Loucy (cell line): Measurements from ENCODE around the gene BCAS4.
"Not testable (repeated sequence)": the region's sequence is repeated elsewhere in the genome, so short reads cannot be mapped to it uniquely, and the experiment has no call there.

Source experiments
- H2AFZ ChIP-seq: fragments of 200-600 bp; sonication (generic); 2 replicates; pipeline ENCODE4 v1.6.0; 2016; ENCODE audit warnings: antibody characterized with exemption, mild to moderate bottlenecking, low read length, moderate library complexity
- H3F3A ChIP-seq: fragments of 200-600 bp; 2 replicates; pipeline ENCODE4 v1.6.0; 2016; ENCODE audit warnings: antibody characterized with exemption, low read depth, mild to moderate bottlenecking
- H3K27me3 ChIP-seq: fragments of 200-600 bp; sonication (generic); 2 replicates; pipeline ENCODE4 v1.6.1; 2014; ENCODE audit warnings: low read length, mild to moderate bottlenecking; ENCODE audit not compliant: insufficient read depth, poor library complexity, severe bottlenecking
- H3K36me3 ChIP-seq: fragments of 200-600 bp; sonication (generic); 2 replicates; pipeline ENCODE4 v1.6.1; 2016; ENCODE audit warnings: low read length; ENCODE audit not compliant: insufficient read depth
- H3K4me1 ChIP-seq: fragments of 200-600 bp; sonication (generic); 2 replicates; pipeline ENCODE4 v1.5.1; 2014; ENCODE audit warnings: low read length, mild to moderate bottlenecking; ENCODE audit not compliant: insufficient read depth, poor library complexity, severe bottlenecking
- H3K4me2 ChIP-seq: fragments of 200-600 bp; sonication (generic); 2 replicates; pipeline ENCODE4 v1.6.0; 2014; ENCODE audit warnings: antibody characterized with exemption, low read length, low read depth, mild to moderate bottlenecking; ENCODE audit not compliant: poor library complexity, severe bottlenecking
- H3K4me3 ChIP-seq: fragments of 200-600 bp; sonication (generic); 2 replicates; pipeline ENCODE4 v1.5.1; 2014; ENCODE audit warnings: low read length, mild to moderate bottlenecking, mixed read lengths; ENCODE audit not compliant: poor library complexity, severe bottlenecking
- H3K79me2 ChIP-seq: fragments of 200-600 bp; sonication (generic); 2 replicates; pipeline ENCODE4 v1.6.1; 2014; ENCODE audit warnings: low read length; ENCODE audit not compliant: insufficient read depth
- H3K9ac ChIP-seq: fragments of 200-600 bp; sonication (generic); 2 replicates; pipeline ENCODE4 v1.6.0; 2014; ENCODE audit warnings: mild to moderate bottlenecking, low read depth, low read length, moderate library complexity; ENCODE audit not compliant: poor library complexity, severe bottlenecking
- H3K9me2 ChIP-seq: fragments of 200-600 bp; sonication (generic); replicated peaks from 2 replicates; pipeline ENCODE4 v1.6.1; 2016; ENCODE audit warnings: low read depth, low read length, mixed read lengths
- H3K9me3 ChIP-seq: fragments of 200-600 bp; sonication (generic); 2 replicates; pipeline ENCODE4 v1.6.1; 2014; ENCODE audit warnings: mild to moderate bottlenecking, antibody characterized with exemption, low read length, low read depth; ENCODE audit not compliant: insufficient read depth
- H4K20me1 ChIP-seq: fragments of 200-600 bp; sonication (generic); 2 replicates; pipeline ENCODE4 v1.6.0; 2014; ENCODE audit warnings: antibody characterized with exemption, low read length, mild to moderate bottlenecking; ENCODE audit not compliant: insufficient read depth, poor library complexity, severe bottlenecking
- CTCF ChIP-seq: fragments of 200-600 bp; sonication (generic); conservative IDR thresholded peaks from 2 replicates; pipeline ENCODE4 v1.5.1; 2014; ENCODE audit warnings: mild to moderate bottlenecking, antibody characterized with exemption, low read length
- EZH2phosphoT487 ChIP-seq: fragments of 200-600 bp; IDR thresholded peaks from 2 replicates; pipeline ENCODE4 v1.6.1; 2018; ENCODE audit warnings: antibody characterized with exemption, mild to moderate bottlenecking, moderate library complexity, borderline replicate concordance

The BCAS4 gene

DNA sequence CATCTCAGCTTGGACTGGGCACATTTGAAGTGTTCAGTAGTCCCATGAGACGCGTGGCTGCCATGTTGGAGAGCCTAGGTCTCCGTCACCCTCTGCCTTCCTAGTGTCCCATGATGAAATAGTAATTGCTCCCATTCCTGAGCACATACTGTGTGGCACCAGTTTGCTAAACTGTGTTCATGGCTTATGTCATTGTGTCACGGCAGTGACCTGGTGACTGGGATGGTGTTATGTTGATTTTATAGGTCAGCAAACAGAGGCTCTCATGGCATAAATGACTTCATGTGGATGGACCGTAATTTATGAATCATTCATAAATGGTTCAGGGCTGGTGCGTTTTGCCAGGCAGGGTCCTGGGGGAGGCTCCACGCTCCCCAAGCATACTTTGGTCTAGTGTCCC, 3.8 kb downstream of the BCAS4 start:
- Histone ChIP-seq H3K4me2 (no peak overlapping the region), H3K4me1 (peaks cover 5% of the 10 kb centered on the region), H3K4me3 (no peak overlapping the region), H3K27me3 (no peaks in the 10 kb centered on the region), H2AFZ (no peak overlapping the region), H3K79me2 (no peaks in the 10 kb centered on the region), H3K9ac (no peak overlapping the region), H3K9me2 (no peaks in the 10 kb centered on the region), H3K9me3 (no peaks in the 10 kb centered on the region), H3K36me3 (no peaks in the 10 kb centered on the region), H4K20me1 (no peaks in the 10 kb centered on the region), H3F3A (no peaks in the 10 kb centered on the region; the same call in 1 of the 2 replicates)
- TF ChIP-seq EZH2phosphoT487 (no peak), CTCF (no peak)

DNA sequence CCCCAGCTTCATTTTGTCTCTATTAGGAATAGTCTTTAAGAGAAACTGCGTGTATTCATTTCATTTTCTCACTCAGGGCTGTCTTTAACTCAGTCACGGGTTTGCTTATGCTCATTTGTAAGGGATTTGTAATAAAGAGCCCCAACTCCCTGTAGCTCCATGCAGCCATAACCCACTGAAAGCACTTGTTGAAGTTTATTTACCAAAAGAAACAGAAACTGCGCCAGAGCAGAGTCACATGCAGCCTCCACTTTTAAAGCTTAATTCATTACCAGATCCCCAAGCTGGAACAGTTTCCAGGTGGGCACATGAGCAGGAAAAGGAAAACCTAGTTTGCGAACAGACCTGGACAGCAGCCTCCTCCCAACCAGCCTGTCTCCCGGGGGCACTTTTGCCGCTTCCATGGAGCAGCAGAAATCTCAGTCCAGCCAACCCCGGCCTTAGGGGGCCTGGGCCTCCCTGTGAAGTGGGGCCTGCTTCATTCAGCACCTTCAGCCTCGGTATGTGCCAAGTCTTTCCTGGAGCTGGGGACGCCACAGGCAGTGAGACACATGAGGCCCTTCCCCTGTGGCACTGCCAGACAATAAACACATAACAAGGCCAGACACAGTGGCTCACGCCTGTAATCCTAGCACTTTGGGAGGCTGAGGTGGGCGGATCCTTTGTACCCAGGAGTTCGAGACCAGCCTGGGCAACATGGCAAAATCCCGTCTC, 4.5 kb downstream of the BCAS4 start:
- H3K9ac ChIP-seq: no peak overlapping the region

GRCh38 chr20:50799890-50800550, 5.2 kb downstream of the BCAS4 start:
- H3K9me3 ChIP-seq: no peaks in the 10 kb centered on the region
- H3K4me3 ChIP-seq: no peak overlapping the region
- H3K4me1 ChIP-seq: peaks cover 9% of the 10 kb centered on the region
- TF ChIP-seq CTCF (no peak), EZH2phosphoT487 (no peak)
- H3K4me2 ChIP-seq: no peak overlapping the region
- H4K20me1 ChIP-seq: no peaks in the 10 kb centered on the region
- no peak overlapping the region for H2AFZ ChIP-seq
- no peaks in the 10 kb centered on the region; the same call in 1 of the 2 replicates for H3F3A ChIP-seq
- H3K9ac ChIP-seq: no peak overlapping the region
- no peaks in the 10 kb centered on the region for H3K9me2 ChIP-seq
- H3K36me3 ChIP-seq: no peaks in the 10 kb centered on the region
- no peaks in the 10 kb centered on the region for H3K27me3 ChIP-seq
- no peaks in the 10 kb centered on the region for H3K79me2 ChIP-seq

More for the DNA sequence above, 4.5 kb downstream of the BCAS4 start:
- Histone ChIP-seq H3F3A (no peaks in the 10 kb centered on the region; the same call in 1 of the 2 replicates), H3K36me3 (no peaks in the 10 kb centered on the region), H3K4me2 (no peak overlapping the region), H3K4me3 (no peak overlapping the region), H3K9me2 (no peaks in the 10 kb centered on the region), H3K27me3 (no peaks in the 10 kb centered on the region), H4K20me1 (no peaks in the 10 kb centered on the region), H3K9me3 (no peaks in the 10 kb centered on the region), H3K79me2 (no peaks in the 10 kb centered on the region), H3K4me1 (peaks cover 6% of the 10 kb centered on the region), H2AFZ (no peak overlapping the region)
- TF ChIP-seq CTCF (no peak), EZH2phosphoT487 (no peak)

- not testable (repeated sequence) for H4K20me1 ChIP-seq, H3K36me3 ChIP-seq, H3K4me3 ChIP-seq, H3F3A ChIP-seq, H3K4me2 ChIP-seq, H2AFZ ChIP-seq, H3K27me3 ChIP-seq, H3K79me2 ChIP-seq, H3K9me3 ChIP-seq, H3K9ac ChIP-seq, H3K9me2 ChIP-seq
- H3K4me1 ChIP-seq: peaks cover 21% of the 10 kb centered on the region
Observed at GRCh38 chr20:50800986-50801746, 6.3 kb downstream of the BCAS4 start.
